AG04450 (cell line): ENCODE results near the gene TSEN54. TPM values are rescaled to one million over a fixed set of nuclear protein-coding genes. Genes with fewer than 3 reads are reported as not detected.

Experiments
- CTCF ChIA-PET: fragments of 300-600, 350-600 bp; formaldehyde crosslinking; extraction: SDS; loops from one replicate; lab custom pipeline; 2022; ENCODE audit warnings: antibody characterized with exemption, inconsistent platforms; lab: Charles Lee
- POLR2A ChIA-PET: fragments of 350-600 bp; formaldehyde crosslinking; extraction: SDS; loops from one replicate; lab custom pipeline; 2021; ENCODE audit warnings: antibody characterized with exemption, inconsistent platforms; lab: Yijun Ruan, JAX
- DNase-seq: peaks from one replicate; pipeline ENCODE4 v3.0.0-alpha.2; 2011; ENCODE audit warnings: low read depth, low spot score
- H3K27ac ChIP-seq: one replicate; pipeline ENCODE4 v1.5.1; 2012; ENCODE audit warnings: low read depth, low read length, control low read depth
- H3K27me3 ChIP-seq: one replicate; pipeline ENCODE4 v1.6.0; 2012; ENCODE audit warnings: low read length; ENCODE audit not compliant: control insufficient read depth, insufficient read depth
- H3K4me3 ChIP-seq: 2 replicates; pipeline ENCODE4 v1.5.1; 2011; ENCODE audit warnings: mild to moderate bottlenecking, low read depth, low read length, control low read depth
- H3K9me3 ChIP-seq: 2 replicates; pipeline ENCODE4 v1.5.1; 2012; ENCODE audit warnings: low read length; ENCODE audit not compliant: control insufficient read depth, insufficient read depth
- polyA plus RNA-seq: library from polyadenylated mRNA; depleted of rRNA; stranded (reverse); fragments of >200 nt; gene quantifications from 2 replicates; pipeline ENCODE4 v1.2.3, GENCODE V29; 2011
- TF ChIP-seq, protein P1 (sequence below): IDR thresholded peaks from 2 replicates; pipeline ENCODE4 v1.5.1; 2011; ENCODE audit warnings: low read depth, low read length, control low read depth, inconsistent platforms

TSEN54 gene
- polyA plus RNA-seq, 1 experiment: 8.8 TPM

- ChIA-PET POLR2A (no interaction called here), CTCF (interaction anchor here (1.2 kb wide), 1 partner anchor 129 kb away, joined by 5 read pairs; the partner anchor contains the start of gene SMIM5)
- Histone ChIP-seq H3K27ac (no peak overlapping the region), H3K4me3 (no peak overlapping the region), H3K9me3 (no peaks in the 10 kb centered on the region; the same call in 1 of the 2 replicates), H3K27me3 (no peaks in the 10 kb centered on the region)
- TF ChIP-seq, protein P1, sequence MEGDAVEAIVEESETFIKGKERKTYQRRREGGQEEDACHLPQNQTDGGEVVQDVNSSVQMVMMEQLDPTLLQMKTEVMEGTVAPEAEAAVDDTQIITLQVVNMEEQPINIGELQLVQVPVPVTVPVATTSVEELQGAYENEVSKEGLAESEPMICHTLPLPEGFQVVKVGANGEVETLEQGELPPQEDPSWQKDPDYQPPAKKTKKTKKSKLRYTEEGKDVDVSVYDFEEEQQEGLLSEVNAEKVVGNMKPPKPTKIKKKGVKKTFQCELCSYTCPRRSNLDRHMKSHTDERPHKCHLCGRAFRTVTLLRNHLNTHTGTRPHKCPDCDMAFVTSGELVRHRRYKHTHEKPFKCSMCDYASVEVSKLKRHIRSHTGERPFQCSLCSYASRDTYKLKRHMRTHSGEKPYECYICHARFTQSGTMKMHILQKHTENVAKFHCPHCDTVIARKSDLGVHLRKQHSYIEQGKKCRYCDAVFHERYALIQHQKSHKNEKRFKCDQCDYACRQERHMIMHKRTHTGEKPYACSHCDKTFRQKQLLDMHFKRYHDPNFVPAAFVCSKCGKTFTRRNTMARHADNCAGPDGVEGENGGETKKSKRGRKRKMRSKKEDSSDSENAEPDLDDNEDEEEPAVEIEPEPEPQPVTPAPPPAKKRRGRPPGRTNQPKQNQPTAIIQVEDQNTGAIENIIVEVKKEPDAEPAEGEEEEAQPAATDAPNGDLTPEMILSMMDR: no peak
- DNase-seq: no peak
Observed at GRCh38 chr17:75503976-75504346, 12.4 kb upstream of the TSEN54 start.

- Histone ChIP-seq H3K27ac (no peak overlapping the region), H3K4me3 (no peak overlapping the region), H3K9me3 (no peaks in the 10 kb centered on the region; the same call in 1 of the 2 replicates), H3K27me3 (no peaks in the 10 kb centered on the region)
- POLR2A ChIA-PET: no interaction called here
- TF ChIP-seq, protein P1: peak; percentile 52
- CTCF ChIA-PET: interaction anchor here (1.1 kb wide), 1 partner anchor 12 kb away, joined by 3 read pairs; the partner anchor contains the start of gene TSEN54
- no peak for DNase-seq
Observed at GRCh38 chr17:75504347-75505151, 11.8 kb upstream of the TSEN54 start.

- no peak for DNase-seq
- ChIA-PET CTCF (interaction anchor here (1.1 kb wide), 1 partner anchor 11 kb away, joined by 3 read pairs; the partner anchor contains the start of gene TSEN54), POLR2A (no interaction called here)
- no peaks in the 10 kb centered on the region for H3K27me3 ChIP-seq
- TF ChIP-seq, protein P1: no peak
- H3K27ac ChIP-seq: no peak overlapping the region
- H3K9me3 ChIP-seq: no peaks in the 10 kb centered on the region; the same call in 1 of the 2 replicates
- no peak overlapping the region for H3K4me3 ChIP-seq
Observed at GRCh38 chr17:75505152-75505409, 11.2 kb upstream of the TSEN54 start.

DNA sequence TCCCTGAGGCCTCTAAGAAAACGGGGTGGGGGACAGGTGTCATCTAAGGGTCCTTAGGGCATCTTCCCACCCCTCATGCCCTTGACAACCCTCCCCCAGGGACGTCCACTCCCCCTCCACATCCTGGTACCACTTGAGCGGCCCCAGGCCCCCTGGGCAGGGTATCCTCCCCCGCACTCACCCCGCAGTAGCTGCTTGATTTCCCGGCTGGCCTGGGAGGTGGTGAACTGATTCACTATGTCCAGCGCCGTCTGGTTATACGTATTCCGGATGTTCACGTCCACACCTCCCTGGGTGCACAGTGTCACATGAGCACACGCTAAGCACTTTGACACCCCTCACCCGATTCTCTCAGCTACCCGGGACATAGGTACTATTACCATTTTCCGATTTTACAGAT, 10.7 kb upstream of the TSEN54 start:
- TF ChIP-seq, protein P1: no peak
- Histone ChIP-seq H3K27ac (no peak overlapping the region), H3K4me3 (no peak overlapping the region), H3K9me3 (no peaks in the 10 kb centered on the region; the same call in 1 of the 2 replicates), H3K27me3 (no peaks in the 10 kb centered on the region)
- ChIA-PET POLR2A (interaction anchor here (0.6 kb wide), 1 partner anchor 58 kb away, joined by 11 read pairs; no protein-coding TSS in a partner anchor), CTCF (interaction anchor here (1.1 kb wide), 1 partner anchor 11 kb away, joined by 3 read pairs; the partner anchor contains the start of gene TSEN54)
- no peak for DNase-seq

DNA sequence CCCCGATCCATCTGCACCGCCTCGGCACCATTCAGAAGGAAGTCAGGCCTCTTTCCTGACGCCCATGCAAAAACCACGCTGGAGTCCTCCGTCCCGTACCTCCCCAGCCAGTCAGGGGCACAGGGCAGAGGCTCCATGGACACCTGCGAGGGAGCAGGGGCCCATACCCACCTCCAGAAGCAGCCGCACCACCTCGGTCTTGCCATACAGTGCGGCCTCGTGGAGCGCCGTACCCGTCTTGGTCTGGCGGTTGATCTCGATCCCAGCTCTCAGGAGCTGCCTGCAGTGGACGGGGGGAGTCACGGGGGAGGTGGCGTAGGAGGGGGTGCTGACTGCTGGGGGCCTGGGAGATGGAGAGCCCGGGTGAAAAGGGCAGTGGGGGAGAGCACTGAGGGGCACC, 10.2 kb upstream of the TSEN54 start:
- ChIA-PET CTCF (no interaction called here), POLR2A (interaction anchor here (0.6 kb wide), 1 partner anchor 58 kb away, joined by 11 read pairs; no protein-coding TSS in a partner anchor)
- no peak overlapping the region for H3K4me3 ChIP-seq
- DNase-seq: no peak
- TF ChIP-seq, protein P1: no peak
- no peaks in the 10 kb centered on the region; the same call in 1 of the 2 replicates for H3K9me3 ChIP-seq
- H3K27me3 ChIP-seq: no peaks in the 10 kb centered on the region
- H3K27ac ChIP-seq: no peak overlapping the region
